ENCODE measurements around the gene NCOA7.
A peak's percentile ranks its signal among the peaks of the same experiment; 100 is the strongest.
"Not testable (repeated sequence)": the region's sequence is repeated elsewhere in the genome, so short reads cannot be mapped to it uniquely, and the experiment has no call there.

The NCOA7 gene

GRCh38 chr6:125773387-125774341, 17.1 kb upstream of the NCOA7 start:
- no peak for FAIRE-seq
- no peak for TF ChIP-seq CTCF (IDR thresholded peaks at IDR 0.05; ENCODE audit: insufficient read depth, missing control alignments)
- no peak for DNase-seq (ENCODE audit: insufficient read length, low spot score)

GRCh38 chr6:125776107-125776826, 14.5 kb upstream of the NCOA7 start:
- not testable (repeated sequence) for DNase-seq (ENCODE audit: insufficient read length, low spot score); FAIRE-seq

GRCh38 chr6:125779924-125780539, 10.7 kb upstream of the NCOA7 start:
- FAIRE-seq (no peak), DNase-seq (ENCODE audit: insufficient read length, low spot score) (peak; percentile 64)
- TF ChIP-seq CTCF (IDR thresholded peaks at IDR 0.05; ENCODE audit: insufficient read depth, missing control alignments), result no peak

GRCh38 chr6:125780540-125781313, 10.0 kb upstream of the NCOA7 start:
- FAIRE-seq, result no peak
- DNase-seq (ENCODE audit: insufficient read length, low spot score), result no peak
- TF ChIP-seq CTCF (IDR thresholded peaks at IDR 0.05; ENCODE audit: insufficient read depth, missing control alignments), result no peak

DNA sequence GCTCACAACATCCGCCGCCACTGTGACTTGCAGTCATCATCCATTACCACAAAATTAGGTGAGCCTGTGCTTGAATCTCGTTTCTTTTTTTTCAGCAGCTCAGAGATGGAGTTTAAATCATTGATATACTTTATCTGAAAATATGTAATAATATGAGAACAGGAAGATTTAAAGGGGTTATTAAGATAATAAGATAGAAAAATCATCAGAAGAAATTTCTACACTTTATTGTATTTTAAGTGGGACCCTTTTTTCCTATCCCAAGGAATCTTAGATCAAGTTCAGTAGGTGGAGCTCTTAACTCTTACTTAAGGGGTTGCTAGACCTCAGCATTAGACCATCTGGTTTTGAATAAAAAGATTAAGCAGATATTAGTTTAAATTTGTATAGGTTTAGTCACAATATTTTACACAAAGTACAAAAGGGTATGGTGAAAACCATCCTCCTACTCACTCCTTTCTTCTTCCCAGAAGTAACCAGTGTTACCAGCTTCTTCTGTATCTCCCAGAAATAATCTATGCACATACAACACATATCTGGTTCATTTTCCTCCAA, 9.4 kb upstream of the NCOA7 start:
- FAIRE-seq (no peak), DNase-seq (ENCODE audit: insufficient read length, low spot score) (no peak)
- TF ChIP-seq CTCF (IDR thresholded peaks at IDR 0.05; ENCODE audit: insufficient read depth, missing control alignments), result peak; percentile 48

DNA sequence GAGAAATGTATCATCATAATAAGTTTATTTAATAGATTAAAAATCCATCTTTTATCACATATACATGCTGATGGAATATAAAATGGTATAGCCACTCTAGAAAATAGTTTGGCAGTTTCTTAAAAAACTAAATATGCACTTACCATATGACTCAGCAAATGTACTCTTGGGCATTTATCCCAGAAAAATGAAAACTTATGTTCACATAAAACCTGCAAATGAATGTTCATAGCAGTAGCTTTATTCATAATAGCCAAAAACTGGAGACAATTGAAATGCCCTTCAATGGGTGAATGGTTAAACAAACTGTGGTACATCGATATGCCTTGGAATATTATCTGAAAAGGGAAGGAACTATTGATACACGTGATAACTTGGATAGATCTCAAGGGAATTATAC, 6.4 kb upstream of the NCOA7 start:
- FAIRE-seq (peak; percentile 53), DNase-seq (ENCODE audit: insufficient read length, low spot score) (no peak)
- no peak for TF ChIP-seq CTCF (IDR thresholded peaks at IDR 0.05; ENCODE audit: insufficient read depth, missing control alignments)
